HepG2 (cell line): ENCODE measurements around the gene ARAP1. TPM values are rescaled to one million over a fixed set of nuclear protein-coding genes. Genes with fewer than 3 reads are reported as not detected.
A peak's percentile ranks its signal among the peaks of the same experiment; 100 is the strongest.

Source experiments
- ADNP ChIP-seq: sonication (generic); formaldehyde crosslinking; IDR thresholded peaks from 2 replicates; pipeline ENCODE4 v1.4.0; 2020; ENCODE audit warnings: missing genetic modification reagents
- GABPB1 ChIP-seq: IDR thresholded peaks from 2 replicates; pipeline ENCODE4 v1.6.1; 2016; ENCODE audit warnings: mild to moderate bottlenecking, missing genetic modification reagents, moderate library complexity, missing compliant biosample characterization
- KDM3A ChIP-seq: IDR thresholded peaks from 2 replicates; pipeline ENCODE4 v1.6.1; 2018; ENCODE audit warnings: low read depth, missing compliant biosample characterization
- KDM5A ChIP-seq: fragments of 200-600 bp; sonication (generic); IDR thresholded peaks from 2 replicates; pipeline ENCODE4 v1.7.0; 2018; ENCODE audit warnings: antibody characterized with exemption, mild to moderate bottlenecking, low read length, borderline replicate concordance
- KLF6 ChIP-seq: IDR thresholded peaks from 2 replicates; pipeline ENCODE4 v1.8.0; 2016; ENCODE audit warnings: missing biosample characterization, missing genetic modification reagents
- ZNF101 ChIP-seq: sonication (generic); formaldehyde crosslinking; IDR thresholded peaks from 2 replicates; pipeline ENCODE4 v1.4.0; 2020; ENCODE audit warnings: mild to moderate bottlenecking, low read depth, missing genetic modification reagents, borderline replicate concordance
- ZNF703 ChIP-seq: sonication (generic); formaldehyde crosslinking; IDR thresholded peaks from 2 replicates; pipeline ENCODE4 v1.5.1; 2020; ENCODE audit warnings: missing genetic modification reagents, mild to moderate bottlenecking, moderate library complexity, borderline replicate concordance
- polyA plus RNA-seq, 8 experiments: library from polyadenylated mRNA; depleted of rRNA in 3 of 8; stranded (reverse) in 7 of 8; unstranded in 1 of 8; fragments of >200 nt; fragmentation: Illumina TruSeq in 4 of 8; extraction: Trizol in 4 of 8; gene quantifications; 2 replicates each; pipeline versions ENCODE4 v1.2.1 to v1.2.3, GENCODE V29; 2011 to 2016; ENCODE audit warnings: low read depth in 4 of 8, missing spikeins in 1 of 8, mixed read lengths in 1 of 8; ENCODE audit not compliant: insufficient read depth in 1 of 8
- total RNA-seq, 5 experiments: library from RNA; depleted of rRNA; stranded (reverse); fragments of >200 nt; fragmentation: Illumina TruSeq; extraction: Trizol; gene quantifications; 2 replicates each; pipeline ENCODE4 v1.2.3, GENCODE V29; 2016; ENCODE audit warnings: low read depth in 1 of 5
- TF ChIP-seq, protein P1 (sequence below): sonication (generic); formaldehyde crosslinking; IDR thresholded peaks from 2 replicates; pipeline ENCODE4 v1.4.0; 2020; ENCODE audit warnings: missing genetic modification reagents, mild to moderate bottlenecking, borderline replicate concordance

Gene ARAP1
- total and polyA plus RNA-seq, 2 of the 13 experiments (the other 11 are each of a cell fraction or from before 2014, with no cell fraction given): 43.2 to 55.5 TPM

DNA sequence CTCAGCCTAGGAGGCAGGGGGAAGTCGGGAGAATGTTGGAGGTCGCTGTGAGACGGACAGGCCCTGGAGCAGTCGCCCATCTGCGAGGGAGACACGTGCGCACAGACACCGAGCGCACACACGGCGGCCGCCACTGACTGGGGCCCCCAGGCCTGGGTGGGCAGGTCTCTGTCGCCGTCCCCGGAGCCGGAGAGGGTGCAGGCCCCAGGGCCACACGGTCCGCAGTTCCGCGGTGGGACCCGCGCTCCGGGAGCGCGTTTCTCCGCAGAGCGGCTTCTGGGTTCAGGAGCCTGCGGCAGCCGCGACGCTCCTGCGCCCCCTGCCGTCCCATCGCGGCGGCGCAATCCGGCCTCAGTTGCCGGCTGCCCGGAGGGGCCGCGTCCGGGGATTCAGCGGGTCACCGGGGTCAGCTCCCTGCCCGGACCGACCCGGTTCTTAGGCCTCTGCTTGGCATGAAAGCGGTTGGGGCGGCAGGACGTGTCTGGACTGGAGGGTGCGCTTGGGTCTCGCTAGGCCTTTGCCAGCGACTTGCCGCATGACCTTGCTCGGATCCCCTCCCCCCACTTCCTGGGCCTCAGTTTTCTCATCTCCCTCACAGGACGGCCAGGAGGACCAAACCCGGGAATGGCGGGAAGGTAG, 109.2 kb downstream of the ARAP1 start (continued):
- TF ChIP-seq ZNF703 (CRISPR knock-in tag) (no peak), GABPB1 (peak; percentile 56; the same call in 1 of the 2 replicates), ADNP (CRISPR knock-in tag) (no peak), KLF6 (CRISPR knock-in tag) (no peak), ZNF101 (CRISPR knock-in tag) (no peak), KDM5A (no peak), KDM3A (peak; percentile 42; the same call in 1 of the 2 replicates)
- TF ChIP-seq, protein P1, sequence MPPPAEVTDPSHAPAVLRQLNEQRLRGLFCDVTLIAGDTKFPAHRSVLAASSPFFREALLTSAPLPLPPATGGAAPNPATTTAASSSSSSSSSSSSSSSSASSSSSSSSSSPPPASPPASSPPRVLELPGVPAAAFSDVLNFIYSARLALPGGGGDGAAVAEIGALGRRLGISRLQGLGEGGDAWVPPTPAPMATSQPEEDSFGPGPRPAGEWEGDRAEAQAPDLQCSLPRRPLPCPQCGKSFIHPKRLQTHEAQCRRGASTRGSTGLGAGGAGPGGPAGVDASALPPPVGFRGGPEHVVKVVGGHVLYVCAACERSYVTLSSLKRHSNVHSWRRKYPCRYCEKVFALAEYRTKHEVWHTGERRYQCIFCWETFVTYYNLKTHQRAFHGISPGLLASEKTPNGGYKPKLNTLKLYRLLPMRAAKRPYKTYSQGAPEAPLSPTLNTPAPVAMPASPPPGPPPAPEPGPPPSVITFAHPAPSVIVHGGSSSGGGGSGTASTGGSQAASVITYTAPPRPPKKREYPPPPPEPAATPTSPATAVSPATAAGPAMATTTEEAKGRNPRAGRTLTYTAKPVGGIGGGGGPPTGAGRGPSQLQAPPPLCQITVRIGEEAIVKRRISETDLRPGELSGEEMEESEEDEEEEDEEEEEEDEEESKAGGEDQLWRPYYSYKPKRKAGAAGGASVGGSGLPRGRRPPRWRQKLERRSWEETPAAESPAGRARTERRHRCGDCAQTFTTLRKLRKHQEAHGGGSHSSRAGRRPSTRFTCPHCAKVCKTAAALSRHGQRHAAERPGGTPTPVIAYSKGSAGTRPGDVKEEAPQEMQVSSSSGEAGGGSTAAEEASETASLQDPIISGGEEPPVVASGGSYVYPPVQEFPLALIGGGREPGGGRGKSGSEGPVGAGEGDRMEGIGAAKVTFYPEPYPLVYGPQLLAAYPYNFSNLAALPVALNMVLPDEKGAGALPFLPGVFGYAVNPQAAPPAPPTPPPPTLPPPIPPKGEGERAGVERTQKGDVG (CRISPR knock-in tag): no peak
- TF ChIP-seq, all 625 proteins: peak for 62
